Spleen (tissue), 11 donors: ENCODE measurements around the gene DNAJC4. TPM values are rescaled to one million over a fixed set of nuclear protein-coding genes. Genes with fewer than 3 reads are reported as not detected.

Experiments
- DNase-seq: peaks from one replicate; pipeline ENCODE4 v3.0.0-alpha.2; 2020
- H3K27ac ChIP-seq, 8 donors: fragments of 200-600 bp; sonication (generic) in 7 of 8; 1 replicate in 4 of 8; 2 replicates in 4 of 8; pipeline versions ENCODE4 v1.5.0 to v1.8.0; 2016 to 2021; ENCODE audit warnings: inconsistent platforms in 4 of 8, mild to moderate bottlenecking in 4 of 8, moderate library complexity in 1 of 8
- H3K27me3 ChIP-seq, 7 donors: fragments of 200-600 bp; sonication (generic) in 6 of 7; replicated peaks in 1 of 7; 1 replicate in 4 of 7; 2 replicates in 3 of 7; pipeline versions ENCODE4 v1.5.0 to v1.8.0; 2016 to 2021; ENCODE audit warnings: inconsistent platforms in 3 of 7, mild to moderate bottlenecking in 1 of 7
- H3K36me3 ChIP-seq, 6 donors: fragments of 200-600 bp; sonication (generic) in 5 of 6; 1 replicate in 4 of 6; 2 replicates in 2 of 6; pipeline versions ENCODE4 v1.5.0 to v1.8.0; 2016 to 2021; ENCODE audit warnings: inconsistent platforms in 2 of 6
- H3K4me1 ChIP-seq, 6 donors: fragments of 200-600 bp; sonication (generic) in 5 of 6; 1 replicate in 3 of 6; 2 replicates in 3 of 6; pipeline versions ENCODE4 v1.5.0 to v1.8.0; 2016 to 2021; ENCODE audit warnings: inconsistent platforms in 3 of 6
- H3K4me3 ChIP-seq, 8 donors: fragments of 200-600 bp; sonication (generic) in 7 of 8; 1 replicate in 4 of 8; 2 replicates in 4 of 8; pipeline versions ENCODE4 v1.5.0 to v1.8.0; 2016 to 2021; ENCODE audit warnings: inconsistent platforms in 4 of 8, mild to moderate bottlenecking in 4 of 8, moderate library complexity in 2 of 8
- H3K9me3 ChIP-seq, 8 donors: fragments of 200-600 bp; sonication (generic) in 7 of 8; 1 replicate in 4 of 8; 2 replicates in 4 of 8; pipeline versions ENCODE4 v1.5.0 to v1.8.0; 2016 to 2021; ENCODE audit warnings: inconsistent platforms in 4 of 8
- CTCF ChIP-seq, 11 experiments: fragments of 200-600 bp in 7 of 11; fragments of 450-650 bp in 4 of 11; sonication (generic) in 4 of 11; IDR thresholded peaks in 8 of 11; conservative IDR thresholded peaks in 3 of 11; 1 replicate in 7 of 11; 2 replicates in 4 of 11; pipeline versions ENCODE4 v1.4.0 to v1.8.0; 2016 to 2021; ENCODE audit warnings: antibody characterized with exemption in 11 of 11, inconsistent platforms in 4 of 11, mild to moderate bottlenecking in 1 of 11
- POLR2A ChIP-seq, 3 donors: fragments of 450-650 bp; IDR thresholded peaks; one replicate each; pipeline ENCODE4 v1.5.1; 2017; ENCODE audit warnings: antibody characterized with exemption in 3 of 3, mild to moderate bottlenecking in 1 of 3
- POLR2AphosphoS5 ChIP-seq, 3 donors: sonication (generic); formaldehyde crosslinking; IDR thresholded peaks; one replicate each; pipeline ENCODE4 v1.5.1; 2017; ENCODE audit warnings: antibody characterized with exemption in 3 of 3
- WGBS, 5 donors: extraction: QIAGEN DNeasy Blood & Tissue Kit in 3 of 5; methylation state at CpG; one replicate each; pipeline versions ENCODE4 v1.1.5 to v1.1.7; 2013 to 2018; 5-methylcytosine and 5-hydroxymethylcytosine counted together
- intact Hi-C: fragments of 100-400 bp; cut with DNase I; formaldehyde crosslinking; loops from one replicate; pipeline ENCODE4 v1.15.0; 2023; ENCODE audit warnings: low total_unique reads
- polyA plus RNA-seq, 3 donors: library from polyadenylated mRNA; stranded (reverse); fragments of 200-250 nt; gene quantifications; one replicate each; pipeline ENCODE4 v1.2.1, GENCODE V29; 2013
- total RNA-seq, 7 donors: library from RNA; depleted of rRNA in 3 of 7; stranded (reverse); fragments of >200 nt in 3 of 7; fragmentation: NEBNext Ultra II Directional in 4 of 7; extraction: Animal tissue kit (Norgen Biotek cat#: 25700) in 4 of 7; gene quantifications; one replicate each; pipeline versions ENCODE4 v1.1.0 to v1.2.1, GENCODE V29; 2016 to 2021
- donor health status: healthy with polysubstance abuse.
- donor health status: DM: no; HTN: no; CAD: no; lungs with moderate emphysema.
- donor health status: DM: no; HTN: no; CAD: no.
- donor health status: Bipolar disorder and iron deficiency.
- donor health status: healthy.
- donor health status: DM: no; HTN: no; CAD: no.
- donor health status: DM: yes; HTN: yes; CAD: no.

The DNAJC4 gene
- total and polyA plus RNA-seq, 10 donors = 28.0 to 113 (median 54.2) TPM

GRCh38 chr11:64230985-64231365, 627 bp downstream of the DNAJC4 start:
- TF ChIP-seq CTCF (IDR thresholded peaks at IDR 0.05 in 8 of 11, conservative IDR thresholded peaks at IDR 0.05 in 3 of 11) (no peak), POLR2A (IDR thresholded peaks at IDR 0.05) (no peak), POLR2AphosphoS5 (IDR thresholded peaks at IDR 0.05) (no peak)
- DNase-seq = no peak
- WGBS, 5 donors = 2 to 6% (median 3%) methylated on average over 7 to 8 of the region's 8 CpGs
- intact Hi-C loops = no loop called here
- H3K27me3 ChIP-seq = no peaks in the 10 kb centered on the region
- H3K36me3 ChIP-seq = peaks cover 0 to 9% (median 0%) of the 10 kb centered on the region in 6 donors
- no peaks in the 10 kb centered on the region for H3K9me3 ChIP-seq
- H3K27ac ChIP-seq = peak overlapping the region; percentile 78 to 98 (median 96)
- H3K4me1 ChIP-seq = peaks cover 53 to 93% (median 80%) of the 10 kb centered on the region in 6 donors
- H3K4me3 ChIP-seq = peak overlapping the region; percentile 45 to 87 (median 67)

GRCh38 chr11:64231546-64231945, 1.2 kb downstream of the DNAJC4 start:
- H3K9me3 ChIP-seq = no peaks in the 10 kb centered on the region
- intact Hi-C loops = no loop called here
- no peak for TF ChIP-seq POLR2AphosphoS5 (IDR thresholded peaks at IDR 0.05)
- no peak for TF ChIP-seq CTCF (IDR thresholded peaks at IDR 0.05 in 8 of 11, conservative IDR thresholded peaks at IDR 0.05 in 3 of 11)
- peaks cover 0 to 14% (median 0%) of the 10 kb centered on the region in 6 donors for H3K36me3 ChIP-seq
- H3K4me1 ChIP-seq = peaks cover 53 to 94% (median 82%) of the 10 kb centered on the region in 6 donors
- WGBS, 5 donors = 79 to 92% (median 87%) methylated on average over 6 to 7 of the region's 7 CpGs
- DNase-seq = no peak
- no peaks in the 10 kb centered on the region for H3K27me3 ChIP-seq
- H3K27ac ChIP-seq = peak overlapping the region in 6 of 8 donors; percentile 15 to 98 (median 95)
- H3K4me3 ChIP-seq = peak overlapping the region in 3 of 8 donors; percentile 65 to 87 (median 75)

- 87 to 94% (median 92%) methylated on average over 8 to 15 of the region's 15 CpGs for WGBS, 5 donors
- peaks cover 46 to 91% (median 76%) of the 10 kb centered on the region in 6 donors for H3K4me1 ChIP-seq
- peak overlapping the region in 3 of 8 donors; percentile 38 to 97 (median 97) for H3K27ac ChIP-seq
Measured at GRCh38 chr11:64232182-64232966, 2.0 kb downstream of the DNAJC4 start.

More at GRCh38 chr11:64232182-64232966, 2.0 kb downstream of the DNAJC4 start:
- Histone ChIP-seq H3K9me3 (no peaks in the 10 kb centered on the region), H3K36me3 (peaks cover 0 to 18% (median 2%) of the 10 kb centered on the region in 6 donors), H3K4me3 (no peak overlapping the region), H3K27me3 (no peaks in the 10 kb centered on the region)
- TF ChIP-seq CTCF (IDR thresholded peaks at IDR 0.05 in 8 of 11, conservative IDR thresholded peaks at IDR 0.05 in 3 of 11) (no peak), POLR2AphosphoS5 (IDR thresholded peaks at IDR 0.05) (no peak), POLR2A (IDR thresholded peaks at IDR 0.05) (no peak)
- intact Hi-C loops = no loop called here
- peak; percentile 74 for DNase-seq
